ENCODE data around the gene RNF208.
A peak's percentile ranks its signal among the peaks of the same experiment; 100 is the strongest.

The RNF208 gene

DNA sequence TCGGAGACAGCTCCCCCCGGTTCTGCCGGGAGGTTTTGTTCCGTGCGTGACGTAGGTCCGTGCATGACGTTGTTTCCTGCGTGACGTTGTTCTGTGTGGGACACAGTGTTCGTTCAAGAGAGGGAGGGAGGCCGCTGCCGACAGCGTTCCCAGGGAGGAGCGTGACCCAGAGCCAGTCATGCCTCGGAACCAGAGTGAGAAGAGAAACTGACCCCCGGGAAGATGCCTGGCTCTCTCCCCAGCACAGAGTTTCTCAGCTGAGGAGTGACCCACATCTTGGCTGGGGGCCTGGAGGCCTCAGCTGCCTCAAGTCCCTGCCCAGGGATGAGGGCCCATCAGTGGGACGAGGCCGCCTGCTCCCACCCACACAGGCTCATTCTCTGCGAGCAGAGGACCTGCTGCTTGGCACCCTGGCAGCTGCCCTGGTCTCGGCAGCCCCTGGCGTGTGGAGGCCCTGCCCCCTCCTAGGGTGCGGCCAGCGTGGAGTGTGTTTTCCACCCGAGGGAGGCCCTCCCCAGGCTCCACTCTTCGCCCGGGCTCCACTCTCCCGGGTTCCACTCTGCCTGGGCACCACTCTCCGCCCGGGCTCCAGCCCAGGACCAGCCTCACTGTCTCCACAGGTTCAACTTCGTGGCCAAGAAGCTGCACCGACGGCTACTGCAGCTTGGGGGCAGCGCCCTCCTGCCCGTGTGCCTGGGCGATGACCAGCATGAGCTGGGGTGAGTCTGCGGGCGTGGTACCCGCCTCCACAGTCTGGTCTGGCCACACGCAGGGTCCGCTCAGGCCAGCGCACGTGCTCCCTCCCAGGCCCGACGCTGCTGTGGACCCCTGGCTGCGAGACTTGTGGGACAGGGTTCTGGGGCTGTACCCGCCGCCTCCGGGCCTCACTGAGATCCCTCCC, 8.6 kb downstream of the RNF208 start:
- DNase-seq: no peak

DNA sequence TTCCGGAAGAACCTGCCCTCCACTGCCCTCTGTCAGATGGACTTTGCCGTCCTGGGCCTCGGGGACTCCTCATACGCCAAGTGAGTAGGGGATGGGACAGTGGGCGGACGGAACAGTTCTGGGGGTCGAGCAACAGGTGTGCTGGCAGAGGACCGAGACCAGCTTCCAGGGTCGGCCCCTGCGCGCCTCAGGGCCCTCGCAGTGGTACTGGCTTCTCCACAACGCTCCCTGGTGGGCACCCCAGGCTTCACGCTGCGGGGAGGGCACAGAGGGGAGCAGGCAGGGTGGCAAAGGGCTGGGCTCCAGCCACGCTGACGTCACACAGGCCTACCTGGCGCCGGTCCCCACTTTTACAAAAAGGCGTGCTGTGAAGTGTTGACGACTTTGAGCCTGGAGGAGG, 9.5 kb downstream of the RNF208 start:
- DNase-seq: no peak

DNA sequence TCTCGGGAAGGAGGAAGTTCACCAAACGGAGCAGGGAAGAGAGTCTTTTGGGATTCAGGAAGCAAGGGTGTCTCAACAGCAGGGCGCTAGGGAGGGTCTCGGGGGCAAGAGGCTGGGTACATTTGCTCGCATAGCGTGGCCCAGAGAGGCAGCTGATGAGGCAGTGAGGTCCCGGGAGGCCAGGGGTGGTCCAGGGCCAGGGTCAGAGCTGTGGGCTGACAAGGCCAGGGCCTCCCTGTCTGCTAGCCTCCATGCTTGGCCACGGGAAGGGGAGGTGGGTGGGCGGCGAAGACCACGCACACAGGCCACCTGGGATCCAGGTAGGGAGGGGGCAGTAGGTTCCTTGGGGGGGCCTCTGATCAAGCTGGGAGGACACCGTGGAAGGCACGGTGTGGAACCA, 10.5 kb downstream of the RNF208 start:
- DNase-seq: no peak

DNA sequence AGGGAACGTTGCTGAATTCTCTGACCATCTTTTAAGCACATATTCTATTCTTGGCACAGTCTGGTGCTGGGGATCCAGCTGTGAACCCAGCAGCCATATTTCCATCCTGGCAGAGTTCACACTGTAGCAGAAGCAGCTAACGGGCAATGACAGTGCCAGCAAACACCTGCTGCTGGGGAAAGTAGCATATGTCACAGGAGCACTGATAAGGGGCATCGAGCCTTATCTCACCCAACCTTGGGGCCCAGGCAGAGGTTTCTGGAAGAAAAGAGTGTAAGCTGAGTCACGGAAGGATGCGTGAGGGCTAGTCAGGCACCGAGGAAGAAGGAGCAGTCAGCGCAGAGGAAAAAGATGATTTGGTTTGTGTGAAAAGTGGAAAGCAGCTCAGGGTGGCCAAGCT, 15.4 kb downstream of the RNF208 start:
- DNase-seq: no peak

DNA sequence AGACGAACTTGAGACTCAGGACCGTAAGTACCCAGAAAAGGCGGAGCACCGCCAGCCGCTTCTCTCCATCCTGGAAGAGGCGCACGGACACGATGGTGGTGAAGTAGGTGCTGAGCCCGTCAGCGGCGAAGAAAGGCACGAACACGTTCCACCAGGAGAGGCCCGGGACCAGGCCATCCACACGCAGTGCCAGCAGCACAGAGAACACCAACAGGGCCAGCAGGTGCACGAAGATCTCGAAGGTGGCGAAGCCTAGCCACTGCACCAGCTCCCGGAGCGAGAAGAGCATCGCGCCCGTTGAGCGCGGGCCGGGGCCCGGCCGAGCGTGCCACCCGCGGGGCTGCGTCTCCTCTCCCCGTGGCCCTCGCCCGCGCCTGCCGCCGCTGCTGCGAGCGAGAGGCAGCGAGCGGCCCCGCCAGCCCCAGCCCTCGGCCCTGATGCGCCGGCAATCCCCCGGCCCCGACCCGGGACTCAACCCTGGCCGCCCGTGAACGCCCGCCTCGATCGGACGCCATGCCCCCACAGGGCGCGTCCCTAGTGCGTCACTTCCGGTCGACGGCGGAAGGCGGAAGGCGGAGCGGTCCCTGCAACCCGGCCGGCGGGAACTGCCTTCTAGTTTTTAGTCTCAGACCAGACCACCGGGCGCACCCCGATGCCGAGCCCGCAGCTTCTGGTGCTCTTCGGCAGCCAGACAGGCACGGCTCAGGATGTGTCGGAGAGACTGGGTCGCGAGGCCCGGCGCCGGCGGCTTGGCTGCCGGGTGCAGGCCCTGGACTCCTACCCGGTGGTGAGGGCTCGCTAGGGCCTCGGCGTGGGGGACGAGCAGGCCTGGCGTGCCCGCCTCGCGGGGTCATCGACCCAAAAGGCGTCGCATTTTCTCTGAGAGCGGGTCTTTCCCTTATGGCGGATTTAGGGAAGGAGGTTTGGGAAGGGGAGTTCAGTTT, 16.6 kb downstream of the RNF208 start, which contains the start of the genes NDOR1 and TMEM203:
TSS of gene NDOR1 (plus strand) at position 575 of the 944 bp plus-strand sequence. CDS start at position 653, 78 bp downstream.
TSS of gene TMEM203 (minus strand) at position 523 of the 944 bp plus-strand sequence. CDS start at position 289, 234 bp downstream.
- DNase-seq: peak; percentile 96

DNA sequence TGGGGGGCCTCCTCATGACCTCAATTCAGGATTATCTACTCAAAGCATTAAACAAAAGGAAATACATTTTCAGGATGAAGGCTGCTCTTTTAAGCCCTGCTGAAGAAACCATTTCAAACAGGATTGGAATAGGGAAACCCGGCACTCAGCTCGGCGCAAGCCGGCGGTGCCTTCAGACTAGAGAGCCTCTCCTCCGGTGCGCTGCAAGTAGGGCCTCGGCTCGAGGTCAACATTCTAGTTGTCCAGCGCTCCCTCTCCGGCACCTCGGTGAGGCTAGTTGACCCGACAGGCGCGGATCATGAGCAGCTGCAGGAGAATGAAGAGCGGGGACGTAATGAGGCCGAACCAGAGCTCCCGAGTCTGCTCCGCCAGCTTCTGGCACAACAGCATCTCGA, 17.3 kb downstream of the RNF208 start:
- DNase-seq: no peak

DNA sequence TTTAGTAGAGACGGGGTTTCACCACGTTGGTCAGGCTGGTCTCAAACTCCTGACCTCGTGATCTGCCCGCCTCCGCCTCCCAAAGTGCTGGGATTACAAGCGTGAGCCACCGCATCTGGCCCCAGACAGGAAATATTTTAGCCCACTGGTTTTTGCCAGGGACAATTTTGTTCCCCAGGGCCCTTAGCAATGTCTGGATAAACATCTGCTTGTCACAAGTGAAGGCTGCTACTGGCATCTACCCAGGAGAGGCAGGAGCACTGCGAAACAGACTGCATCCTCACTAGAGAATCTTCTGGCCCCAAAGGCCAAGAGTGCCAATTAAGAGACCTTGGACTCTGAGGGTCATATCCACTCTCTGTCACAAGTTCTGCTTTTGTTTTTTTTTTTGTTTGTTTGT, 19.1 kb downstream of the RNF208 start:
- DNase-seq: no peak

DNA sequence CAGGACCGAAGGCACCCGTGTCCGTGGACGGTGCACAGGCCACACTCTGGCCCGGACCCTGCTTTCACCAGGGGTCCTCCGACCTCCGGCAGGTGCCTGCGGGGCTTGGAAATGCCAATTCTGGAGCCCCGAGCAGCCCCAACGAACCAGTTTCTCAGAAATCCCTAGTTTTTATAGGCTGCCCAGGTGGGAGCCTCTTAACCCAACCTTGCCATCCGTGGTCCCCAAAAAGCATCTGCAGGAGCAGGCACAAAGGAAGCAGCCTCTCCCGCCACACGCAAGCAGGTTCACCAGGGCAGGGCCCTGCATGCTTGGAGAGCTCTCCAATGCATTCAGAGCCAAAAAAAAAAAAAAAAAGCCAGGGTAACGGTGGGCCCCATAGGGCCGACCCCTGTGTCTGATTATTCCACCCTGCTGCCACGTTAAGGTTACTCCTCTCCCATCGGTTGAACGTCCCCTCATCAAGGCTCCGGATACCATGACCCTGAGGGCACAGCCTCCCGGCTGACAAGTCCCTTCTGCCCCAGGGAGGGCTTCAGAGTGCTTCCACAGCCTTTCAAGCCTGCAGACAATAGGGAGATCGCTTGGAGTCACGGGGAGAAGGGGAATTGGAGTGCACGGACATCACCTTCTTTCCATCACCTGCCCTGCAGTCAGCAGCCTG, 20.7 kb downstream of the RNF208 start:
- DNase-seq: no peak

DNA sequence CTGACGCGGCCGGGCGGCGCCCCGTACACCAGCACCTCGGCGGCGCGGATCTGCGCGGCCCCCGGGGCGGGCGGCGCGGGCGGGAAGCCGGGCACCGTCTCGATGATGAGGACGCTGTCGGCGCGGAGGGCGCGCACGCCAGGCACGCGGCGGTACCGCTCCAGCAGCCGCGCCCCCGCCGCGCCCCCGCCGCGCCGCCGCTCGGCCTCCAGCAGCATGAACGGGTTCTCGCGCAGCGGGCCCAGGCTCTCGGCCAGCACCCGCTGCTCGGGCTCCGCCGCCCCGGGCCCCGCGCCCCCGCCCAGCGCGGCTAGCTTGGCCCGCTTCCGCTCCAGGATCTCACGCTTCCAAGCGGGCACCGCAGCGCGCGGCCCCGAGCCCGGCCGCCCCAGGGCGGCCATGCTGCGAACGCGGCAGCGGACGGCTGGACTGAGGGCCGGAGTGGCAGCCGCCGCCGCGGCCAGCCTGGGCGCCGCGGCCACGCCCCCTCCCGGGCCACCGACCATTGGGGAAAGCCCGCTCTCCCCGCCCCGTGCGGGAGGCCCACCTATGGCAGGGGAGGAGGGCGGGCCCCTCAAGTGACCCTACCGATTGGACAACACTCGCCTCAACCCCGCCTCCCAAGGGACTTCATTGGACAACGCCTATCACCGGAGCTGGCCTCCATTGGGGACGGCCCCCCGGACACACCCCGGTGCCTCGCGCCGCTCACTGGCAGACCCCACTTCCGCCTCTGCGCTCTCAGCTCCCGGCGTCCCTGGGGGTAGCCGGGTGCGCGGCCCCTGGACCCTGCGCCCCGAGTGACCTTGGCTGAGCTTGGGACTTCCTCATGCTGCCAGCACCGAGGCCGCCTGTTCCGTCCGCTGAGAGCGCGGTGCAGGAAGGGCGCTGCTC, 21.5 kb downstream of the RNF208 start, which contains the start of gene TPRN:
TSS of gene TPRN (minus strand) at position 431 of the 894 bp plus-strand sequence. CDS start at position 401, 30 bp downstream.
- peak; percentile 96 for DNase-seq

DNA sequence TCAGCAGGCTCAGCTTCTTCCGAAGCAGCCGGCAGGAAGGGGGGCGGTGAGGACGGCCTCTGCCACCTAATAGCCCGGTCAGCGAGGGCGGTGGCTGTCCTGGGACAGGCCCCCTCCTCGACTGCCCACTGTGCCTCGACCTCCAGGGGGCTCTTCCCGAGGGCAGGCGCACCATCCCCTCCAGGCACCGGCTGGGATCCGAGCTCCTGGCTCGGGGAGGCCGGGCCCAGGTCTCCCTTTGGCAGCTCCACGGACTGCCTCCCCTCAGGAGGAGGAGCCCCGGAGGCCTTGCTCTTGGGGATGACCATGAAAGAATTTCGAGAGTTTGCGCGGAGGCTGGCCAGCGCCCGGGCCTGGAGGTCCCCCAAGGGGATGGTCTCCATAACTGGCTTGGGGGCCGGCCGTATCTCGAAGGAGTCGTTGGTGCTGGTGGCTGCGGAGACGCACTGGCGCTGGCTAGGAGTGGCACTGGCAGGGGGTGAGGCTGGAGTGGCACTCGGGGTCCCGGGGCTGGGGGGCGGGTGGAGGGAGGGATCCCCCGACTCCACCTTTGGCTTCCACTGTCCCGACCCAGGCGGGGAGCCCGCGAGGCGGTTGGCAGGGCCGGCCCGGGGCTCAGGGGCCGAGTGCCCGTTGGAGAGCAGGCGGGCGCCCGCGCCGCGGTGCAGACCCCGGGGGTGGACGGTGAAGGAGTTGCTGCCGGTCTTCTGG, 22.5 kb downstream of the RNF208 start:
- no peak for DNase-seq

DNA sequence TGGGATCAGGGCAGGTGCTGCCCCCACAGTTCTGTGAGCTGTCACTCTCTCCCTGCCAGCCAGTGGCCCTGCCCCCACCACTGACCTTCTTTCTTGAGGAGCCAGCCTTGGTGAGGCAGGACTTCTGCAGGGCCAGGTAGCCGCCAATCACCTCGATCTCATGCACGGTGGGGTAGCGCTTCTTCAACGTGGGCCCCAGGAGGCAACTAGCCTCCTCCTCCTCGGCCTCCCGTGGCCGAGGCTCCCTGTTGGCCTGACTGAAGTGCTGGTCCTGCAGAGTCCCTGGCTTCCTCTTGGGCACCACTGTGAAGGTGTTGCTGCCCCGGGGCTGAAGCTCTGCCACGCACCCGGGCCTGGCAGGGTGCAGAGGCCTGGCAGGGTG, 23.1 kb downstream of the RNF208 start:
- no peak for DNase-seq

DNA sequence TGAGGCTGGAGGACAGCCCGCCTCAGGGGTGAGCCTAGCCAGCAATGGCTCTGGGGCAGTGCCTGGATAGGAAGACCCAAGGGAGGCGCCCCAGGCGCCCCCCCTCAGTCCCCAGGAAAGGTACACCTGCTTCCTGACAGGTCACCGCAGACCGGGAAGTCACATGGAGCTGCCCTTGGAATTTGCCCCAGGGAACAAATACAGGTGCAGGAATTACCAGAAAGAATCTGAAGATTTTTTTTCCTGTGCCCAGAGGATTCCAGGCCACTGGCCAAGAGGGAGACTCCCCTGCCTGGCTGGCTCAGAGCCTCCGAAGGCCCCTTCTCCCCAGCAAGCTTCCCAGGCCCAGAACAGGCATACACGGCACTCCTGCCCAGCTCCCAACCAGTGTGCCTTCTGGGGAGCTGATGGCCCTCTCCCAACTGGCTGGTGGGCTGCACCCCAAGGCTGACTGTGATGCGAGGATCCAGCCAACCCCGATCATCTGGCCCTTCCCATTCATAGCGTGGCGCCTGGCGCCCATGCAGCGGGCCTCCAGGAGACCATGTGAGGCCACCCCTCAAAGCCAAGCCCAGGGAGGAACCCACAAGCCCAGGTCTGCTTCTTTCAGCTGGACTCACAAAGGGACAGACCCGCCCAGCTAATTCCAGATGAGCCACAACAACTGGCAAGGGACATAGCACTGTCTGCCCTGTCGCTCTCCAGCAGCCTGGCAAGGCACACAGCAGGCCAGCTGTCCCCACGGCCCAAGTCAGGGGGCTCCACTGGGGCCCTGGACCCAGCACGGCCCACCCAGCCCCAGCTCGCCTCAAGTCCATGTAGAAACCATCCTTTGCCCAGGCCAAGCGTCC, 23.8 kb downstream of the RNF208 start:
- no peak for DNase-seq

DNA sequence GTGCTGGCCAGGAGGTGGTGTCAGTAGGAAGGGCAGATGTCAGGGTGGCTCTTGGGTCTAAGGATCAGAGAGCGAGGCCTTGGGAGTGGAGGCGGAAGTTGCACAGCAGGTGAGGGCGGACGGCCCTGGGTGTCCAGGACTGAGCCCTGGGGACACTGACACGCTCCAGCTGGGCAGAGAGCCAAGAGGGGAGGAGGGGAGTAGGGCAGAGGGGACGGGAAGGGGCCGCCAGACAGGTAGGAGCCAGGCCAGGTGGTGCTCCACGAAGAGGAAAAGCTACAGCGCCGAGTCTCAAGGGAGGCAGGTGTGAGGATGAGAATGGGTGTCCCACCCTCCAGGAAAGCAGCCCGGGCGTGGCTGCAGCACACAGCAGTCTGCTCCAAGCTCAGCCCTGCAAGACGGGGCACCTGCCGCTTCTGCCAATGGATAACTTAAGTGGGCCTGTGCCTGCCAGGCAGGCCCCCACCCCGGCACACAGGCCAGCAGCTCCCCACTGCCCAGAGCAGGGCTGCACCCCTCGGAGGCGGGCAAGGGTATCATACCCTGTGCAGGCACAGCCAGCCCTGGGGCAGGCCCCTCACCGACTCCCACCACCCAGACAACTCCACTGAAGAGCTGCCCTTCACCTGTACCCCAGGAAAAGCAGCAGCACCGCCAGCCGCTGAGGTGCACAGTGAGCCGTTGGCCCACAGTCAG, 26.4 kb downstream of the RNF208 start:
- DNase-seq: no peak

DNA sequence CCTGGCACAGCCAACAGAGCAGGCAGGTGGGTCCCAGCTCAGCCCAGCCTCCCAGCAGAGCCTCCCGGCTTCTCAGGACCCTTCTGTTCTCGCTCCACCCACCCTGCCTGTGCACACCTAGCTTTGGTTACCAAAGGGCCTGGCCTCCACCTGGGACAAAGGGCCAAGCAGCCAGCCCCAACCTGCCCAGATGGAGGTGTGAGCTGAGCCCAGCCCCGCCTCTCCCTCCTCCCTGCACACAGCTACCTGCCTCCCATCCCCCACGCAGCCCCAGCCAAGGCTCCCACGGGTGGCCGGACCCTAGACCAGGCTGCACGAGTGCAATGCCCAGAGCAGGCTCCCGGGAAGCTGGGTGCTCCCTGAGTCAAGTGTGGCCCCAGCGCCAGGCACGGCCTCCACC, 27.1 kb downstream of the RNF208 start:
- DNase-seq: no peak

DNA sequence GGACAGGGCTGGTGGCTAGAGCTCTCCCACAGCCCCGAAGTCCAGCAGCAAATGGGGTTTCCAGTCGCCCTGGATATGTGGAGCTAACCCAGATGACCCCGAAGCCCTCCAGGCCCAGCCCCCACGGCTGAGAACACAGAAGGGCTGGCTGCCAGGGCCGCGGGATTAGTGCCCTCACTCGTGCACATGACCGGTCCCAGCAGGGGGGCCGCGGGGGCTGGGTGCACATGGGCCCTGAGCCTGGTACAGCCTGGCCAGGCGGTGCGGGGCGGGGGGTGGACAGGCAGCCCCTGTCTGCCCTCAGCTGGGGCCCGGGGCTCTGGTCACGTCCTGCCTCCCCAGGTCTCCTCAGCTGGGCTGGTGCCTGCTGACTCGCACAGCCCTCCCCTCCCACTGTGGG, 27.7 kb downstream of the RNF208 start:
- DNase-seq: no peak

DNA sequence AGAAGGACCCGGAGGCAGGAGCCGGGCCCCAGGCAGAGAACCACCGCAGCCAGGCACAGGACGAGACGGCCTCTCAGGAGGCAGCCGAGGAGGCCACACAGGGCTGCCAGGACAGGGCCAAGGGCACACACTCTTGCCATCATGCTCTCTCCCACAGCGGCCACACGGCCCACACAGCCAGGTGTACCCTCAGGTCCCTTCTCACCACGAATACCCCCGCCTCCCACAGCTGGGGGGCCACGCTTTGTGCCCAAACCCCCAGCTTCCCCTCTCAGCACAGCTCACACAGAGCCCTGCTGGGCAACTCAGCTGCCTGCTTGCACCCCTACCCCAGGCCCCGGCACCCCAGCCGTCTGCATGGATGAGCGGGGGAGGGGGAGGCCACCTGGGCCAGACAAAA, 28.3 kb downstream of the RNF208 start:
- no peak for DNase-seq

DNA sequence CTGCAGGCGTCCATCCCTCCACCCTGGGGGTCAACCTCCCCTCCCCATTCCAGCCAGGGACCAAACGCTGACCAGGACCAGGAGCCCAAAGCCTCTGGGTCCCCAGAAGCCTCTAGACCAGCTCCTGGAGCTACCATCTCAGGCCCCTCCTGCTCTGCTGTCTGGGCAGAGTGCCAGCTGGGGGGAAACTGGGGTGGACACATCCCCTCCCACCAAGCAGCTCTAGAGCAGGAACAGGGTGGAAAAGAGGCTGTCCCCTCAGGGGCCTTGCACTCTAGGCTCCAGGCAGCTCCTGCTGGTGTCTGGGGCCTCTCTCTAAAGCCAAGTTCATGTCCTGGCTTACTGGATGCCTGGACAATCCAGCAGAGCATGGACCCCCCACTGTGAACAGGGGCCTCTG, 29.2 kb downstream of the RNF208 start:
- DNase-seq: no peak

DNA sequence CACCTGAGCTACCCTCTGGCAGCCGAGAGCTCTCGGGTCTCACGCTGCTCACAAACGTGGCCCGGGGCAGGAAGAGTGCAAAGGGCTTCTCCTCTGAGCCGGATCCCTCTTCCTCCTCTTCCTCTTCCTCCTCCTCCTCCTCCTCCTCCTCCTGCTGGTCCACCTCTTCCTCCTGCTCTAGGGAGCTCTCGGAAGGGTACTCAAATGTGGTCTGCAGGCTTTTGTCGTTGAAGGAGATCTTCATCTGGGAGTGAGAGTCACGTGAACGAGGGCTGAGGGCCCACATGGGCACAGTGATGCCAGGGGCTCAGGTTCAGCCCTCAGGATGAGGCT, 29.6 kb downstream of the RNF208 start:
- DNase-seq: no peak

DNA sequence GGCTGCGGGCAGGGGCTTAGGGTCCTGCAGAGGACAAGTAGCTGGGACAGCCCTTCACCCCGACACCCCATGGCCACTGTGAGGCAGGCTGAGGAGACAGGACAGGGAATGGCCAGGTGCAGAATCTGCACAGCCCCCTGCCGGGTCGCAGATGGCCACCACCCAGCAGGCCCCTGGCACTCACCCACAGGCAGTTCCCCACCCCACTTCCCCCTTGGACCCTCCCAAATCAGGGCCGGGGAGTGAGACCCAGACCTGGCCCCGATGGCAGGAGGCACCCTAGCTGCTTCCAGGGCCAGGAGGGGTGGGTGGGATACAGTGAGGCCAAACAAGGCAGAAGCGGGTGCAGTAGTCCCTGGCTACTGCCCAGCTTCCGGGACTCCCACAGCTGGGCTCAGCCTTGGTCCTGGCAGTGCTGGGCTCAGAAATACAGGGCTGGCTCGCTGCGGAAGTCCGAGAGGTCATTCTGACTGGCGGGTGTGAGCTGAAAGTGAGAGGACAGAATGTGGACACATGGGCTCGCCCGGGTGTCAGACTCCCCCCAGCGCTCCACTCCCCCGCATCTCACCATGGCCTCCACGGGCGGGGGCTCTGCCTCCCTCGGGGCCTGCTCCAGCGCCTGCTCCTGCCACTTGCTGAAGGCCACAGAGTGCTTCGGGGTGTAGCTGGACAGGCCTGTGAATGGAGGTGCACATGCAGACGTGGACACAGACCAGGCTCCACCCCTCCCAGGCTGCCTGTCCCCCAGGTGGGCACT, 30.2 kb downstream of the RNF208 start:
- no peak for DNase-seq

Data from T-helper 9 cell (primary cell).